ENCODE data around the gene SMPDL3A.

SMPDL3A gene

DNA sequence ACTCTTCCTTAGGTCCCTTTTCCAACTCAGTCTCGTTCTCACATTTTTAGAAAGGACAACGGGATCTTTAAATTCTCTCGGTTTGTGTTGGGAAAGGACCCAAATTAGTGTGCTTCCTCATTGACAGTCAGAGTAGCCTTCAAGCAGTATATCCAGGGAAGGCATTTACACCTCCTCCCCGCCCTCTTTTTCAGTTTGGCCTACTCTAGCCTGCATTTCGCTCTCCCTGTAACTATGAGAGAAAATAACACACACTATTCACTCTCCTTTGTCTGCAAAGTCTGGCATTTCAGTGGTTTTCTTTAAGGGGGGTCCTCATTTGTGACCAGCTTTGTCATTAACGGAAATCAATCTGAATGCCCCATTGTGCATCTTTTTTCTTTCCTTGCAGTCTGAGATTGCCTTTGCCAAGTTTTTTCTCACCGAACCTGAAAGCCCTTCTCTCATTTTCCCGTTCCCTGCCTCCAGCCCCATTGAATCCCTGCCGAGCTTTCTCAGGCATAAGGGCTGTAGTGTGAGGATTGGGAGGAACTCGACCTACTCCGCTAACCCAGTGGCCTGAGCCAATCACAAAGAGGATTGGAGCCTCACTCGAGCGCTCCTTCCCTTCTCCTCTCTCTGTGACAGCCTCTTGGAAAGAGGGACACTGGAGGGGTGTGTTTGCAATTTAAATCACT, 9.9 kb upstream of the SMPDL3A start:
- DNase-seq: no peak

DNA sequence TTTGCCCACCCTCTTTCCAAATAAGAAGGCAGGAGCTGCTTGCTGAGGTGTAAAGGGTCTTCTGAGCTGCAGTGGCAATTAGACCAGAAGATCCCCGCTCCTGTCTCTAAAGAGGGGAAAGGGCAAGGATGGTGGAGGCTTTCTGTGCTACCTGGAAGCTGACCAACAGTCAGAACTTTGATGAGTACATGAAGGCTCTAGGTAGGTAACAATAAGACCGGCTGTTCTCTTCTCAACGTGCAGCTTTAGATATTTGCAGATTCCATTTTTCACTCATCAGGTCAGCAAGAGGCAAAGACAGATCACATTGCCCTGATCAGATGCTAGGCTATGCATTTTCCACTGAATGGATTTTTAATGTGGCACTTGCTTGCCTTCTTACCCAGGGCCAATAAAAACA, 9.4 kb upstream of the SMPDL3A start, which contains the start of gene FABP7:
Gene FABP7 (plus strand): TSS at position 50 of the 400 bp plus-strand sequence. CDS start 79 bp downstream, at position 129.
- DNase-seq: no peak

DNA sequence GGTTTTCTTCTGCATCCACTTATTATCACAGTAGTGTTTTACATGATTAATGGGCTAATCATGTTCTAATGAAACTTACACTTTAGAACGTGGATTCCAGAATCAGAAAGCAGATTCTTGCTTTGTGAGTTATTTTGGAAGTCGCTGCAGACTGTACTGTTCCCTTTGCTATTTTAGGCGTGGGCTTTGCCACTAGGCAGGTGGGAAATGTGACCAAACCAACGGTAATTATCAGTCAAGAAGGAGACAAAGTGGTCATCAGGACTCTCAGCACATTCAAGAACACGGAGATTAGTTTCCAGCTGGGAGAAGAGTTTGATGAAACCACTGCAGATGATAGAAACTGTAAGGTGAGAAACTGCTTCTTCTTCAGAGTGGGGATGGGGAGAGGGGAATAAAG, 8.9 kb upstream of the SMPDL3A start:
- DNase-seq: no peak

DNA sequence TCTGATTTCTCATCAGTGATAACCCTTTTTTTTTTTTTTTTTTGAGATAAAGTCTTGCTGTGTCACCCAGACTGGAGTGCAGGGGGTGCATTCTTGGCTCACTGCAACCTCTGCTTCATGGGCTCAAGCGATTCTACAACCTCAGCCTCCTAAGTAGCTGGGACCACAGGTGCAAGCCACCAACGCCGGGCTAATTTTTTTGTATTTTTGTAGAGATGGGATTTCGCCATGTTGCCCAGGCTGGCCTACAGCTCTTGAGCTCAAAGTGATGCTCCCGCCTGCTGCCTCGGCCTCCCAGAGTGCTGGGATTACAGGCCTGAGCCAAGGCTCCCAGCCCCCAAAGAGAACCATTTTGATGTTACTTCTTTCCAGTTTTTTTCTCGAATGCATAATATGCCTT, 7.3 kb upstream of the SMPDL3A start:
- DNase-seq: no peak

DNA sequence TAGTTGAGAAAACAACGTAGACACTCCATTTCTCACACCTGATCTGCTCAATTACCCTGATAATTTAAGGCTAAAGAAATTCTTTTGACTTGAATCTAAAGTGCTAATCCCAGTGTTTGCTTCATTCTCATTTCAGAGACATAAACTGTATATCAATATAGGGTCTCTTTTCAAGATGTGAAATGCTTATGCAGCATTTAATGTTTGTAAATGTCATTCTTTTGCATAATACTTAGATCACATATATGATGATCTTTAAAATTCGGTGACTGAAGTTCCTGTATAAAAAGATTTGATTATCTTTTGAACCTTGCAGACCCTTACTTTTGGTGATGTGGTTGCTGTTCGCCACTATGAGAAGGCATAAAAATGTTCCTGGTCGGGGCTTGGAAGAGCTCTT, 5.7 kb upstream of the SMPDL3A start:
- no peak for DNase-seq

DNA sequence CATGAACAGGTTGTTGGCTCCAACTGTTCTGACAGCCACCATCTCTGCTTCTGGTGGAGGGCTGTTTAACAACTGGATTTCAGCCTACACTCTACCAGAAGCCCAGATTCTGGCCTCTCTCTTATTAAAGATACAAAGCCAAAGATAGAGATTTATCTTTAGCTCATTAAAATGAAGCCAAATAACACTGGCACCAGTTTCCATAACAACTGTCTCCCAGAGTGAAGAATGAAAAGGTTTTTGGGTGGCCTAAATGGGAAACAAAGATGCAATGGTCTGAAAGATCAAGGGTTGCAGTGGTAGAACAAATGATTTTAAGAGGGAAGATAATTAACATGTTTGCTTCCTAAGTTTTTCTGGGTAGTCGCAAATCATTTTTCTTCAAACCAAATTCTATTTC, 3.2 kb upstream of the SMPDL3A start:
- DNase-seq: no peak

DNA sequence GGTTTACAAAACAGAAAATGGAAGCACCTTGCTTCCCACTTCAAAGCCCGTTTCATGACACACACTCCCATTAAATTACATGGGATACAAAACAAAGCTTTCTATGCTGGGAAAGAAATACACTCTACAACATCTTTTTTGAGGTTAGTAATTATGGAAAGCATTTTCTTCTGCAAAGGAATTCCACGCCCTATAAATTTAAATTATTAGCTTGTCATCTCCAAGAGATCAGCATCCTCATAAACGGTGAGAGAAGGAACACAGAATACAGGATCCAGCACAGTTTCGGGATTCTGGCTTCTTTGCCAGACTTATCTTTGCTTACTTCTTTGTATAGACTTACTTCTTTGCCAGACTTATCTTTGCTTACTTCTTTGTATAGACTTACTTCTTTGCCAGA, 1.3 kb upstream of the SMPDL3A start:
- DNase-seq: no peak

DNA sequence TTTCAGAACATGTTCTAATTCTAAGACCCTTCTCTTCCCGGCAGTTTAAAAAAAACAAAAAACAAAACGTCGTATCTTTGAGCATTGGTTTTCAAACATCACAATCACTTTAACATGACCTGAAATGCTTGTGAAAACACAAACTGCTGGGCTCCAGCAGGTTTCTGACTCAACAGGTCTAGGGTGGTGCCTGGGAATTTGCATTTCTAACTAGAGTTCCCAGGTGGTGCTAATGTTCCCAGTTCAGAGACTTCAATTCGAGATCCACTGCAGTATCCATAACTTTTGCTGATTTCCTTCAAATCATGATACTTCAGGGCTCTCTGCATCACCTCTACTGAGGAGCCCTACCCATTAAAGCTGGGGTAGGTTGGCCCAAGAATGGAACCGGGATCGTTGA, 850 bp upstream of the SMPDL3A start:
- no peak for DNase-seq

DNA sequence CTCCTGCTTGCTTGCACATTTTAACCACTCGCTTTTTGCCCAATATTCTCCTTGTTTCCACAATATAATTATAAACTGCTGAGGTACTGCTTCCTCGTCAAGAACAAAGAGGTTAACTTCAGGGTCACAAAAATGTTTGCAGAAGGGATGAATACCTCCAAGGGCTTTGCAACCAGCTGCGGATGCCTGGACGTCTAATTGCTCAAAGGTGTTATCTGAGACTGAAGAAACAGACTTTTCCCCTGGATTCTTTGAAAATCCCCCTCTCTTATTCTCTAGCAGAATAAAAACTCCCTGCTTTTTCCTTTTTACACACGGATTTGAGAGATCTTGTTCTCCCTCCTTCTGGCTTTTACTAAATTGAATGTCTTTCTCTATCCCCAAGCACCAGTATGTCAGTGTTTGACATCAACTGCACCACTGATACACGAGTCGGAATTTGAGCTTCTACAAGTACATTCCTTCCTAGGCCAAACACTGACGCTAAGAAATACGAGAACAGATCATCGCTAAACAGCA, 336 bp upstream of the SMPDL3A start:
- DNase-seq: no peak

DNA sequence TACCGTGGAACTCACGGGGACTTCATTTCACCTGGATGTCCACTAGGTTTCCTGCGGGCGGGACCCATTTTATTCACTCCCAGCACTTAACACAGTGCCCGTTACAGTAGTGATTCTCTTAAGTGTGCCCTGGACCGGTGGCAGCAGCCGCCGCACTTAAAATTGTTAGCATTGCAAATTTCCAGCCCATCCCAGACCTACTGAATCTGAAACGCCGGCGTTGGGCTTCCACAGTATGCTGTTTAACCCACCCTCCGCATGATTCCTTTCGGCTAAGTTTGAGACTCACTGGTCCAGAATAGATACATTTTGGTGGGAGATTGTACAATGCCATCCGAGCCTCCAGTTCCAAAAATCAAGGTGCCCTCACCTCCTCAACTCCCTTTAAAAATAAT, 967 bp downstream of the SMPDL3A start:
- no peak for DNase-seq

DNA sequence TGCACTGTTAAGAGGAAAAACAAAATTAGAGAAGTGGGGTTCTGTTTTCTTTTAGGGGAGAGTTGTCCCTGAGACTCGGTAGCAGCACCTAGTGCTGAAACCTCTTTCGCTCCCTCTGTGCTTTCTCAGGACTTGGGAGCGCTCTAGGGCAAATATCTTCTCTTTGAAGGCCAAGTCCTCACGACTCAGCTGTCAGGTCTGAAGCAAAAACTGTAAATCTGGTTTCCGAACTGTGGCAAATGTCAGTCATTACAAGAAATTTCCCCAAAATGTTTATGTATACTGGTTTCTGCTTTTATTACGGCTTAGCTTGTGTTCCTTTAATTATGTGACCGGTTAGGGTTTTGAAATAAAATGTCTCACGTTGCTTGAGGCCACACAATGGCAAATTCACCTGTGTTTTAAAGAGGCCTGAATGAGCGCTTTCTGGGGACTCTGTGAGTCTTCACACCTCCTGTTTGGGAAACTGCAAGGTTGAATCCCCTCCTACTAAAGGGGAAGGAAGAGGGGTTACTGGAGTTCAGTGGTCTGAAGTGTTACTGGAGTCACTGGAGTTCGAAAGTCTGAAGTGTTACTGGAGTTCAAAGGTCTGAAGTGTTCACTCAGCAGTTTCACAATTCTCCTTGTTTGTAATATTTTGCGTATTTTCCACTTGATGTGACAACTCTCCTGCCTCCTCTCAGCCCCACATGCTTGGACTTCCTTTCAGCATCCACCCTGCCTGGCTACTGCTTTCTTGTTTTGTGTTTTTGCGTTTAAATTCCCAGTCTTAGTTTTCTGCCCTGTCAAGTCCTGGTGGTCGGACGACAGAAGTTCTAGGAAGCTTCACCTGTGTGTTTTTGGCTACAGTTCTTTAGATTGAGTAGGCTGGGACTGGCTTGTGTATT, 1.6 kb downstream of the SMPDL3A start:
- no peak for DNase-seq

DNA sequence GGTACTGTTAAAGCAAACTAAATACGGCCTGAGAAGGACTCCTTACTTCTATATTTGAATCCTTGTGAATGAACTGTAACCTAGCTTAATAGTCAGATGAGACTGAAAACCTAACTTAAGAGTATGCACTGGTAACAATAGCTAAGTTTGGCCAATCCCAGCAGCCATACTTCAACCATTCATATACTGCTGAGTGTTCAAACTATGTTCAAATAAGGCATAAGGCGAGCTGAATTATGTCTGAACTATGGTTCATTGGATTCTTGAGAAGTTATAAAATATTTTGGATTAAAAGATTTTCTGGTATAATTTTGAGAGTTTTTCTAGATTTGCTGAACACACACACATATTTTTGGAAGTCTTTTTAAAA, 2.2 kb downstream of the SMPDL3A start:
- no peak for DNase-seq

DNA sequence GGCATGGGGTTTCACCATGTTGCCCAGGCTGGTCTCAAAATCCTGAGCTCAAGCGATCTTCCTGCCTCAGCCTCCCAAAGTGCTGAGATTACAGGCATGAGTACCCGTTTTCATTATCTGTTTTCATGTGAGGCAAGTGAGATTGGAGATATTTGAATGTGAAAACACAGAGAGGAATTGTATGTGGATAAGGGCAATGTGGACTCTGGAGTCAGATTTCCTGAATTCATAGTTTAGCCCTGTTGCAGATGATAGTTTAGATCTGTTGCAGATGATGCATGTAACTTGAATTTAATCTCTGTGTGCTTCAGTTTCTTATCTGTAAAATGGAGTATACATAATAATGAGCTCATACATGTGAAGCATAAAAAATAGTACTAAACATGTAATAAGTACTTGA, 3.7 kb downstream of the SMPDL3A start:
- DNase-seq: no peak

DNA sequence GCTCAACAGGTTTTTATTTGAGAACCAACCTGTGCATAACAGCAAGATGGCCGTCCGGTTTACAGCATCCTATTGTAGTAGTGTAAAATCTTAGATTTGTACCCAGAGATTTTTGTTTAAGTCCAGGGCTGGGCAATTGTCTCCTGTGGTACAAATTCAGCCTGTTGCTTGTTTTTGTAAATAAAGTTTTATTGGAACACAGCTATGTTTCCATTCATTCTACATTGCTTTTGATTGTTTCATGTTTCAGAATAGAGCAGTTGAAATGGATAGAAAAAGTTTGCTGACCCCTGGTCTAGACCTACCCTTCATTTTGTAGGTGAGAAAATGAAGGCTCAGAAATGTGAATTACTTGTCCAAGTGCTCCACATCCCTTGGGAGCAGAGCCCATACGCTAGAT, 8.5 kb downstream of the SMPDL3A start:
- no peak for DNase-seq

DNA sequence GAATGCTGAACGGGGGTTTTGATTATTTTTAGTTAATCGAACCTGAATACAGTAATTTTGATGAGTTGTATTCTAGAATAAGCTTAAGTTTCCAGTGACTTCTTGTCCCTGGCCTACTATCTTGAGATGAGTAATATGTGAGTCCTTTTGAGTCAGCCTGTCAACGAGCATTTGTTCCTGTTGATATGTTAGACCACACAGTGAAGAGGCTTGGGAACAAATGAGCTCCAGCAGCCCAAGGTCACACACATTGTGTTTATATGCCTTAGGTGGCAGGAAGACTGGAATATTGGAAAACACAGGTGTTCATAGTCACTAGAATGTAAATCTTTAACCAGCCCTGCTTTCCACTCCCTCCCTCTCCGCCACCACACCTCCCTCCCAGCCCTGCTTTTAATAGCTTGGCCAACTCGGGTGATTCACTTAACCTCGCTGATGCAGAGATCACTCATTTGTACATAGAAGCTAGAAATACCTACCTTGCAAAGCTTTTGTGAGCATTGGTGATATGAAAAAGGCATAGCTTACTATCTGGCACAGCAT, 9.1 kb downstream of the SMPDL3A start:
- peak; percentile 67 for DNase-seq

DNA sequence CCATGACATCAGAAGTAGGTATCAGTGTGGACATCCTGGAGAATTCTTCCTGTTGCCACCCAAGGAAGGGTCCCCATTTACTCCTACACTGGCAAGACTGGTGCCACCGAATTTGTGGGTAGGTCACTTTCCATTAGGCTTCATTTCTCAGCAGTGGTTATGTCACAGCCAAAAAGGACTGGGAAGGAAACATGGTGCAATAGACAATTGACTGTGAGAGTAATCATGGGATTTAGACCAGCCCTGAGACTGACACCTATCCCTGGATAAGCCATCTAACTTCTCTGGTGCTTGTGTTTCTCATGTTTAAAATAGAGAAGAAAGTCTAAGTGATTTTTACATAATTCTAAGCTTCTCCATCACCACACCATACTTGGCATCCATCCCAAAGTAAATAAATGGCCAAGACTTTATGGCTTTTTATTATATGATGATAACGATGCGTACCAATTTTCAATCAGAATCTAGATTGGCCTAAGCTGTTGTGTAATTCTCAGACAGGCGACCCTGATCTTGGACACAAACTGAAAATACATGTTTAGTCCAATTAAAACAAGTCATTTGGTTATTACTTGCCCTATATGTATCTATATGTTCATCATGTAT, 10.2 kb downstream of the SMPDL3A start:
- DNase-seq: no peak

DNA sequence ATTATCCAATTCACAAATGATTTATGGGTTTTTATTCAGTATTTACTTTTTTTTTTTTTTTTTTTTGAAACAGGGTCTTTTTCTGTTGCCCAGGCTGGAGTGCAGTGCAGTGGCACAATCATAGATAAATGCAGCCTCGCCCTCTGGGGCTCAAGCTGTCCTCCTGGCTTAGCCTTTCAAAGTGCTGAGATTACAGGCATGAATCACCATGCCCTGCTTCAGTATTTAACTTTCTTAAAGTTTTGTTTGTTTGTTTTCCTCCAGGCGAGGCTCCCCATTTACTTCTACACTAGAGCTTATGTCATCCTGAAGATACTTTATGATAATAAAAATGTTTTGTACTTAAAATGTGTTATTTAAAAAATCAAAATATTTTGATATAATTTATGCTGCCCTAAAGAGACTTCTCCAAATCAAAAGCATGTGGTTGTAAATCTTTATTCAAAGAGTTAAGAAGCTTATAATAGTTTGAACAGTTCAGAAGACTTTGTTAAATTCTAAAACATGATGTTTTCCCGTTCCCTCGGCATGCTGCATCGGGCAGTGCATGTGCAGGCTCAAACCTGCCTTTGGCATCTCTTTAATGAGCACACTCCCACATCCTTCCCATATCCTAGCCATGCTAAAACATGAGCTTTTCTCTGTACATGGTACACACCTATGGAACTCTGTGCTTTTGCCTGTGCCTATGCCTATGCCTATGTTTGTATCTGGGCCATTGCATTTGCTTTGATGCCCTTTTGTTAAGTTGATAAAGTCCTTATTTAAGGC, 11.0 kb downstream of the SMPDL3A start:
- no peak for DNase-seq

DNA sequence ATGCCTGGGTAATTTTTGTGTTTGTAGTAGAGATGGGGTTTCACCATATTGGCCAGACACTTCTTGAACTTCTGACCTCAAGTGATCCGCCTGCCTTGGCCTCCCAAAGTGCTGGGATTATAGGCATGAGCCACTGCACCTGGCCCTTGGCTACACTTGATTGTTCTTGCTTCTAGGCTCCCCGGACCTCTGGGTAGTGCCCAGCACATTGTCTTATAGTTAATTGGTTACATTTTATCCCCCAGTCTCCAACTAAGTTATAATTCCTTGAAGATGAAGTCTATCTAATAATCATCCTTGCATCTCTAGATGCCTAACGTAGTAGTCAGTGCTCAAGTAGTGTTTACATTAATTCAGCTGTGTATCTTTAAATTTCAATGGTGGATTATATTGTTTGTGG, 11.8 kb downstream of the SMPDL3A start:
- DNase-seq: no peak

DNA sequence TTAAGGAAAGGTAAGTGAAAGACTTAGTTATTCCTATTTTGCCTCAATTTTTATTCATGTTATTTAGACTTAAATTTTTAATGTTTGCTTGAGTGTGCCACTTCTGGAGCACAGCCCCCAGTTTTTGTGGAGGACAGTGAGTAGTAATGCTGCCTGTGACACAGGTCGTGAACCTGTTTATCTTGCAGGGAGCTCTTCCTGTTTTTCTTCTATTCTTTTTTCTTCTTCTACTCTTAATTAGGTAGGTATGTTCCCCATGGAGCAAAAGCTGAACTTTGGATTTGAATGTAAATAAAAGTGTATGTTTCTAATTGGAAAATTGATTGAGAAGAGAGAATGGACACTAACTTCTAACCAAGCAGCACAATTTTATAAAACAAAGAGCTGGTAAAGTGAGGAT, 12.3 kb downstream of the SMPDL3A start:
- no peak for DNase-seq

DNA sequence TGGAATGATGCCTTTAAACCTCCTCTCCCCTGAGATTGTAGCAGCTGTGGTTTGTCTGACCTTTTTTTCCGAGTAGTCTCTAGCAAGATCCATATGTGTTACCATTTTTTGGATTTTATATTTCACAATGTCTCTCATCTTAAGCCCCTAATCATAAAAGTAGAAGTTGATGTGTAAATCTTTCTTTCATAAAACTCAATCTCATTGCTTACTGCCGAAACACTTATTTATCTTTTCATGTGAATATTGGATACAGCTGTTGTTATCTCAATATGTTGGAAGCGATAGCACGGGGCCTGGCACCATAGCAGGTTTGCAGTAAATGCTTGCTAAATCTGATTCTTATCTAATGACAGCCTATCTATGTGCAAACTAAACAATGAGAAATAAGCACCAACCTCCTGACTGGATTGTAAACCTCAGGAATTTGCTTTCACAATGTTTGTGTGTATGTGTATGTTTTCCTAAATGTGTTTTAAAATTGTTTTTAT, 14.2 kb downstream of the SMPDL3A start:
- DNase-seq: no peak

DNA sequence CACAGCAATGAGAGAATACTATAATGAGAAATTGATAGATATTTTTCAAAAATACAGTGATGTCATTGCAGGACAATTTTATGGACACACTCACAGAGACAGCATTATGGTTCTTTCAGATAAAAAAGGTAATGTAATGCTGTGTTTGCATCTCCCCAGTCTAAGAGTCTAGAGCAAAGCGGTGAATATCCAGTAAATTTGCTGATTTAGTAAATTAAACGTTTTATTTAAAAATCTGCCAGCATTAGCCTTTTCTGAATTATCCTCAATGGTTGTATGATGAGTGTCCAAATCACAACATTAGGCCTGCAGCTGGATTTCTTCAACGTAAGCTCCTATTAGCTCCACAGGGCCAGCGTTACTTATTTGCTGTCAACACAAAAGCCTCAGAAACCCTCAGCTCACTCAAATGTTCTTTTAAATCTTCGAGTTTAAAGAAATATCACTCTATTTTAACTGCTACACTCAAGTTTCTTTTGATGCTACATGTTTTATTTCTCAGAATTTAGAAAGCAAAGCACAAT, 16.0 kb downstream of the SMPDL3A start:
- DNase-seq: no peak

DNA sequence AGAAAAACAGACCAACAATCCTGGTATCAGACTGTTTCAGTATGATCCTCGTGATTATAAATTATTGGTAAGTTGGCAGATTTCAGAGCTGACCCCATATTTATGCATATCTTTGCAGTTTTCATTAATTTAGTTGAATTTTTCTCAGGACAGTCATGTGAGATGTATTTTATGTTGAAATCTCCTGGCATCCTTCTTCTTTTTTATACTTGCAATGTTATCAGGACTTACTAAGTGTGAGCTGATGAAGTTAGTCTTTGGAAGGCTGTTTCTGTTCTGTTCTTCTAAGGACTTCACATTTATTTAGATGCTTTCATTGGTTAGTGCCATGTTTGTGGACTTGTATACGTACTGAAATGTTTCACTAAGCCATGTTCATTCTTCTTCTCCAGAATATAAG, 17.2 kb downstream of the SMPDL3A start:
- no peak for DNase-seq

Measured in activated CD4-positive, alpha-beta T cell treated with anti-CD3 and anti-CD28 coated beads, Interleukin-10, Interleukin-2, amounts not matched to agents 100 ng/mL and 50 ng/mL, durations not matched to agents 16 hours and 8 hours (primary cell).